C1 segment of cervical spinal cord (tissue), 14 donors: Measurements from ENCODE around the gene KCNH5.
"Not testable (repeated sequence)": the region's sequence is repeated elsewhere in the genome, so short reads cannot be mapped to it uniquely, and the experiment has no call there.

Experiments used
- DNase-seq, 14 donors: peaks; one replicate each; lab custom pipeline; 2025; lab: John Stamatoyannopoulos, UW

Gene KCNH5

DNA sequence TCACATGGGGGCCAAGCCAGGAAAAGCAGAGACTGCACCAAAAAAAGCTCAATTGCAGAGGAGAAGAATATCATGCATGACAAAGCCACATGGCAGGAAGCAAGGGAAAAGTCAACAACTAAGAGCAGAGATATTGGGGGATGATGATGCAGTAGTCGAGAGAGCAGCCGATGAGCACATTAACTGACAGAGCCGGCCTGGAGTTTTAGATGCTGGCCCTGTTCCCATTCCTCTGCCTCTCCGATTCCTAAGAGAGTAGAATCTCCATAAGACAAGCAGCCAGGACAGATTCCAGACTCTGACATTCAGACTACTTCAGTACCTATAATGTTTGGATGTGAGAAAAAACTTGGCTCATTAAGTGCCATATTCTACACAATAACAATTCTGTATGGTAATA lies 155.9 kb downstream of the KCNH5 start:
- DNase-seq = no peak

DNA sequence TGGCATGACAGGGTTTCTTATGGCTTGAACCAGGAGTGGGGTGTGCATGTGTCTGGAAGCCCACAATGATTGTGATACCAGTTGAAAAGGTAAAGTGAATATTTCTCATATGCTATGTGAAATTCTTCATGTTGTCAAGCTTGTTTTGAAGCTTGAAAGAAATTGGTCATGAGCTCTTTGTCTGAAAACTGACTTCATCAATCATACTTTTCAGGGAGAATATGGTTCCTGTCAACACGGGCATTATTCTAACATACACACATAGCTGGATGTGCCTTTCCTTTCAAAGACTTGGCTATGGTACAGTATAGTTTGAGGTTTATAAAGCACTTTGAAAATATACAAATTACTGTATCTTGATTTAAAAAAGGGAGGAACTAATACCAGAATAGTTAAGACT lies 158.8 kb downstream of the KCNH5 start:
- DNase-seq = no peak

DNA sequence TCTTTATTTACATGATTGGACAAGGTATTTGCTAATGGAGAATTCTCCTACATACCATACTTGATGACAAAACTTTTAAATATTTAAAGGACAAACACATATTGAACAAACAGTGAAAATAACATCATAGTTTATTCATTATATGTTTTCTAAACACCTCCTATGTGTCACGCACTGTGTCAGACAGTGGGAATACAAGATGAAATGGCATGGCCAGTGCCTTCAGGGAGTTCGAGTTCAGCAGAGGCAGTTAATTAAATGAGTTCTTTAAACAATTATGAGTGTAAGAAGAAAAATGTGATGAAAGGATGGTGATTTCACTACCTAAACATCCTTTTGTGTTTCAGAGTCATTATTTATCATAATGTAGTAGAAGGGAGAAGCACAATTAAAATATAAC lies 159.8 kb downstream of the KCNH5 start:
- DNase-seq = no peak

DNA sequence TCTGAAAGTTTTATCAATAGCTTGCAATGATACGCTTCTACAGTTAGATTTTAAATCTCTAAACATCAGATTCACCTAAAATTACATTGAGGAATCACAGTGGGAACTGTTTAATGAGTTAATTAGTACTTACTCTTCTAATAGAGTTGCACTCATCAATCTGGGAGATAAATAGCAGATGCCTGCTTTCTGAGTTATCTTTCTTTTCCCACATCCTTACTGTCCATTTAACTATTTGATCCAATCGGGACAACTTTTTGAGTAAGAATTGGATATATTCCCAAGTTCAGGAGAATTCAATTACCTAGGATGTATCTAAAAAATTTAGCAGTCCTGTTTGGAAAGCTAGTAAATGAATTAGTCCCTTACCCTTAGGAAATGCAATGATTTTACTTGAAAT lies 162.3 kb downstream of the KCNH5 start:
- no peak for DNase-seq

DNA sequence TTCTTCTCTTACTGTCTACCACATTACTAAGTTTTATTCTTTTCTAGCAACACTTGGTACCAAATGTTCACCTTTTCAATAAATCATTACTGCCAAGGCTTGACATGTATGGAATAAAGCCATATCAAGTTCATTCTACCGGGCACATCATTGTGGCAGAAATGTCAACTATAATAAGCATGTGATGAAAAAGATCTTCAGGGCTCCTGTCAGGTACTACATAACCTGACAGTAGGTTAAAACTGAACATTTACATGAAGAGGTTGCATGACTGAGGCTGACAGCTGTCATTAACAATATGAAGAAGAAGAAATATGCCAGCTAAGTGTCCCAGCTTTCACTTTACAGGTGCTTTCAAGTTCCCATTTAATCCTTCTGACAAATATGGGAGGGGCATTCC lies 178.9 kb downstream of the KCNH5 start:
- DNase-seq = no peak

DNA sequence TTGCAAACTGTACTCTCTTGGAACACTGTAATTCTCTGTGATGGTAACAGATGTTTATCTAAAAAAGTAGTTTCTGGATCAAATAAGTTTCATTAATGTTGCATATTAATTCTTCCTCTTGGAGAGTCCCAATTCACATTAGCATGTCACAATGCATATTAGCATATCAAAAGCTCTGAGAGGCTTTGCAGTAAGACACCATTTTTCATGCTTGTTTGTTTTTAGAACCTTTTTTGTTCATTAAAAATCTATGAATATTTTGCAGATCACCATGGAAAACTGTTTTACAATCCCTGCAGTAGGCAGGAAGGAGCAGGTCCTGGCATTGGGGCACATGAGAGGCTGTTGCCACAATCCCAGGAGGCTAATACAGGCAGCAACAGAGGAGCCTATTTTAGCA lies 180.7 kb downstream of the KCNH5 start:
- no peak for DNase-seq

DNA sequence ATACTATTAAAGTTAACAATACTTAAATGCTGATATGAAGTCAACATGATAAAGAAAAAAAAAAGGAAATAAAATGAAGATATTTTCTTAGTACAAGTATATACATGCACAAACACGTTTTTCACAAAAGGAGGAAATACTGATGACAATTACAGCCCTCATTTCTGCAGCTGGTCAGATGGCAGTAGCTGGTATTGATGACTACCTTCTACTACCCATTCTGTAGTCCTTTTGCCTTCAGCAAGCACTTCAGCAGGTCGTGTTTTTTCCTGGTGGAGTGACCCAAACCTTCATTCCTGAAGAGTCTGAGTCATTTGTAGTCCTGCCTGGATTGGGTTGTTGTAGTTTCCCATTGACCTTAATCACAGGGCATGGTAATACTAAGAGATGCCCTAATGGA lies 187.2 kb downstream of the KCNH5 start:
- not testable (repeated sequence) for DNase-seq

DNA sequence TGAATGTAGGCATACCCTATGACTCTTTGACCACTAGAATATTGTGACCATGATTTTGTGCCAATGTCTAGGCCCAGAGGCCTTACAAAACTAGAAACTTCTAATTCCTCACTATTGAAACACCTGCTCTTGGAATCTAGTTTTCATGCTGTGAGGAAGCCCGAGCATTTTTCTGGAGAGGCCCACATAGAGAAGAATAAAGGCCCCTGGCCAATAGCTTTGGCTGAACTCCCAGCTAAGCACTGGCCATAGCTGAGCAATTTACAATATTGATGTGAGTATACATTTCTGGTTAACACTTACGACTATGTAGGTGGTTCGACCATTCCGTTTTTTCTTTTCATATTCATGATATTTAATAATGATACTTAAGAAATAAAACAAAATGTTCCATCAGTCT lies 190.3 kb downstream of the KCNH5 start:
- DNase-seq = no peak

DNA sequence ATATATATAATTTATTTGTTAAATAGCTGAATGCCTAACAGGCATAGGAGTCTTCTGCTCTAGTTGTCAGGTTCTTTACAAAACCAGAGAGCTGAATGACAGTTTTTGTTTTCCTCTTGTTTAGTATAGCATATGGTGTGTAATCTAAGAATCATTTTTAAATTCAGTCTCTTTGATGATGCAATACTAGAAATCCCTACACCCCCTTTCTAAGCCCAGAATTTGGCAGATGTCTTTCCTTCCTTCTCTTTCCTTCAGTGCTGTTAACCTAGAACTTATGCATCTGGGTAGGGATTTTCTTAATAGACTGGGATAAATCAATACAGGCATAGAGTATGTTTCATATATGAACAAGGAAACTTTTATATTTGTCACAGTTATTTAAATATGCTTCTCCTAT lies 198.1 kb downstream of the KCNH5 start:
- no peak for DNase-seq

DNA sequence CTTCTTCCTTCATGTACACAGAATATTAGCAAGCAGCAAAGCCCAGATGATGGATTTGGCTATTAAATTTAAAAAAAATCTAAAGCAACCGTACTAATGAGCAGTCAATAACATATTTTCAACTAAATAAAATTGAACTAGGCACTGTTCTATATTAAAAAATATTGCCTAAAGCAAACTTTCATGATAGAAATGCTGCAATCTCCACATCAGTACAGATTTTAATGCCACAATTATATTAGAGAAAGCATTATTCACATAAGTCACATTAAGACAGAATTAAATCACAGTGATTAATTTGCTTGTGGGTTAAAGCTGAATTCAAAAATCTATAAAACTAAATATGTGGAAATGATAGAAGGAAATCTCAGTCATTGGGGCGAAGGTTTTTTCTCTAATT lies 200.7 kb downstream of the KCNH5 start:
- DNase-seq = no peak

DNA sequence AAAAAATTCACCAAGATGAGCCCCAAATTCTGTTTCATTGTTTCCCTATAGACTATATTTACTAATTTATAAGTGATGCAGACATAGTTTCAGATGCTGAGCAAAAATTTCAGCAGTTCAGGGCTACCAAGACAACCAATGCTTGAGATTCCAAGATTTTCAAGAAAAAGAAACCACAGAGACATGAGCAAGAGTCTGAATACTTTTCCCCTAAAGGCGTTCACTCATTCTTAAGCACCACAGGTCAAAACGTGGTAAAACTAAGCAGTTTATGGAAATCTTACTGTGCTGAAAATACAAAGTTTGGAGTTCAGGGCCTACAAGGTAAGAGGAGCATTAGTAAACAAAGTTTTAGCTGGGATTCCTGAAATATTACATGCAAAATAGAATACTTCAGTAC lies 221.2 kb downstream of the KCNH5 start:
- no peak for DNase-seq

DNA sequence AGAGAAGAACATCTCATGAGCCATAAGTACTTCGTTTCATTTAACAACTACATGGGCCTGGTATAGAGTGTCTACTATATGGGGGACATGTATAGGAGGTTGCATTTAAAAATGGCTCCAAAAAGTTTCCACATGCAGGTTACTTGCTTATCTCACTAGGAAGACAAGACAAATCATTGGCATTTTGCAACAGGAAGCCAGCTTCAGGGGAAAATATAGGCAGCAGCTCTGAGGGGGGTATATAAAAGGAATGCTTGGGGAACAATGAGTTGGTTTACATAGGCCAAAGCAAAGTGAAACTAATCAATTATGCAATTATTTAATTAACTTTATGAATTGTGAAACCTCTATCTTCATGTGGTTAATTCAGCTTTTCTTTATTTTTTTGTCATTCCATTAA lies 225.3 kb downstream of the KCNH5 start:
- no peak for DNase-seq

DNA sequence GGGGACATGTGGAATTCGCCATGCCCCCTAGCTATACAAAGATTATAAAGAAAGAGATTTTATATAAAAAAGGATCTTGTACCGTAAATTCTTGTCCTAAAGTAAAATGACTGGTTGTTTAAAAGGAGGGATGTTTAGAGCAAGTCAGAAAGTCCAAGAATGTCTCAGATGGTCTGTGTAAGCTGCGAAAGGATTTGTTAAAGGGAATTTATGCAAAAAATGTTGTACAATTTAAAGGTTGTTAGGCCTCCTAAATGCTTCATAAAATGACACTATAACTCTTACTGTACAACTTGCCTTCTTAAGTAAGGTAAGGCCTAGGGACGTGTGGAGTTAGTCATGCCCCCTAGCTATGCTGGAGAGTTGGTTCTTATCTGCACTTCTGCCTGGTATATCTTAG lies 237.6 kb downstream of the KCNH5 start:
- no peak for DNase-seq

DNA sequence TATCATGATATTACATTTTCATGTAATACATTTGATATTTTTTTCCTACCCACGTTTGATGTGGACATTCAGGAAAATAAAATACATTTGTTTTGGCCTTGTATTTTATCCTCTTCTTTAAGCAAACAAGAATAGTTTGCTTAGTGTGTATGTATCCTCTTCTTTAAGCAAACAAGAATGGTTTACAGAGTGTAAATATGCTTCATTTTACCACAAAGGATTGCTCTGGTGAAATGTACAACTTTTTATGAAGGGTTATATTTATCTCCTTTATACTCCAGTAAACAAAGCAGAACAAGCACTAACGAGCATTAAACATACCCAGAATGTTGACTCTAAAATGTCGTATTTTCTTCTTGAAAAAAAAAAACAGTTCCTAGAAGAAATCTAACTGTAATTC lies 244.7 kb downstream of the KCNH5 start:
- no peak for DNase-seq

DNA sequence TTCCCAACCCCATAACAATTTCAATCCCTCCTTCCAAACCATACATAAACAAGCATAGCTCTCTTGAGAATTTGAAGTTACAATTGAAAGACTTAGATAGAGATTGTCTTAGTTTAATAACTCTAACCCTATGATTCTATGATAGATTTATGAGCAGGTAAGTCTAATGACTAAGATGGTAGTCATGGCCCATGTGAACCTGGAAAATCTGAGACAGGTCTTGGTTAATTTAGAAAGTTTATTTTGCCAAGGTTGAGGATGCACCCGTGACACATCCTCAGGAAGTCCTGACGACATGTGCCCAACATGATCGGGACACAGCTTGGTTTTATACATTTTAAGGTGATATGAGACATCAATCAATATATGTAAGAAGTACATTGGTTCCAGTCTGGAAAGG lies 248.8 kb downstream of the KCNH5 start:
- no peak for DNase-seq

DNA sequence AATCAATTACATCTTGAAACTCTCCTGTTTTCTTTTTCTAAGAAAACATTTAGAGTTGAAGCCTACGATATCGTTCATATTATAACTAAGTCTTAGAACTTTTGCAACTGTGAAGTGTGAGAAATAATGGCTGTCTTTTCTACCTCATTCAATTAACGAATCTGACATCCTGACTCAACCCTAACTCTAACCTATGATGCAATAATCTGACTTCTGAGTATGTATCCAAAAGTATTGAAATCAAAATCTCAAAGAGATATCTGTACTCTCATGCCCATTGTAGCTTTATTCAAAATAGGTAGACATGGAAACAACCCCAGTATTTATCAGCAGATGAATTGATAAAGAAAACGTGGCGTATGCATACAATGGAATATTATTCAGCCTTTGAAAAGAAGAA lies 252.7 kb downstream of the KCNH5 start:
- no peak for DNase-seq

DNA sequence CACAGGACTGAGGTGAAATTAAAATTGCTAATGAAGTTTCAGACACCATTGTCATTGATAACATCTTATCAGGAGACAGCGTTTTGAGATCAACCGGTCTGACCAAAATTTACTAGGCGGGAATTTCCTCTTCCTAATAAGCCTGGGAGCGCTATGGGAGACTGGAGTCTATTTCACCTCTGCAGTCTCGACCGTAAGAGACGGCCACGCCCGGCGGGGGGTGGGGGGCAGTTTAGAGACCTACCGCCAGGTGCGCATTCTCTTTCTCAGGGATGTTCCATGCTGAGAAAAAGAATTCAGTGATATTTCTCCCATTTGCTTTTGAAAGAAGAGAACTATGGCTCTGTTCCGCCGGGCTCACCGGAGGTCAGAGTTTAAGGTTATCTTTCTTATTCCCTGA lies 263.9 kb downstream of the KCNH5 start:
- DNase-seq = not testable (repeated sequence)

DNA sequence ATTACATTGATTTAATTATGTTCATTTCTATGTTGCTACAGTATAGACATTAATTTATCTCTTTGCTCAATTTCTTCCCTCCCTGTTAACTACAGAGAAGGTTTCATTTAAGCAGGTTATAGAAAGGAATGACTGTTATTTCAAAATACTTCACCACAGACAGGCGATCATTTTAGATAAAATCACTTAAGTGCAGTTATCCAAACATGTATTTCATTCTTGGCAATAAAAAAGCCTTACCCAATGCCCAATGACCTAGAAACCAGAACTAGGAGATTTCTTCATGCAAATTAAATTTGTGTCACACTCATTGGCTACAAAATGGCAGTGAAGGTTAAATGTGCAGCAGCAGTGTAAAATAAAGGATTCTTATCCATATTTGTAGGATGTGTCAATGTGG lies 266.4 kb downstream of the KCNH5 start:
- no peak for DNase-seq

DNA sequence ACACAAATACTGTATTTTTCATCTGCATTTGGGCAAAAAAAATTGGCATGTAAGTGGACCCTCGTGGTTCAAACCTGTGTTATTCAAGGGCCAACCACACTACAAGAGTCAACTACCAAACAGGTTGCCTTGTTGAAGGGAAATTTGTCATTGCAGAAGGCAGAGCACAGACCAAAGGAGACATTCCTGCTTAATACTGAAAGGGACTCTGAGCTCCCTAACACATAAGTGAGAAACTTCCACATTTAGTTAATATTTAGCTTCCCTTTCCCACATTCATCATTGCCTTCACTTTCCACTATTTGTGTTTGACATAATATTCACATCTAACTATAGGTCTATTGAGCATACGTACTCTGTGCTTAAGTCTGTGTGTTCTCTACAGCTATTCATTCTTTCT lies 266.9 kb downstream of the KCNH5 start:
- DNase-seq = no peak

DNA sequence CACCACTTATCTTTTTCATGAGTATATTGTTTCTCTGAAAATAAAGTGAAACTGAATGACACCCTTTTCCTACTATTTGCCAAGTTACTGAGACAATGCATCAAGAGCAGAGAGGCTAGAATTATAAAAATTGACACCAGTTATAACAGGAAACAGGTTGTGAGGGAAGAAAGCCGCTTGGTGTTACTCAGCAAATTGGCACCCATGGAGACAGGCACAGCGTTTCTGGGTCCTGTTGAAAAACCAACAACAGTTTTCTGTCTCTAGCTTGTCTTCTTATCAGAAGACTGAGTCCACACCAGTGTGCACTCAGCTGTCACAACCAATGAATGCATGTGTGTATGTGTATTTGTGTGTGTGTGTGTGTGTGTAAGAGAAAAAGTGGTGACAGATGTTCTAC lies 267.7 kb downstream of the KCNH5 start:
- DNase-seq = no peak

DNA sequence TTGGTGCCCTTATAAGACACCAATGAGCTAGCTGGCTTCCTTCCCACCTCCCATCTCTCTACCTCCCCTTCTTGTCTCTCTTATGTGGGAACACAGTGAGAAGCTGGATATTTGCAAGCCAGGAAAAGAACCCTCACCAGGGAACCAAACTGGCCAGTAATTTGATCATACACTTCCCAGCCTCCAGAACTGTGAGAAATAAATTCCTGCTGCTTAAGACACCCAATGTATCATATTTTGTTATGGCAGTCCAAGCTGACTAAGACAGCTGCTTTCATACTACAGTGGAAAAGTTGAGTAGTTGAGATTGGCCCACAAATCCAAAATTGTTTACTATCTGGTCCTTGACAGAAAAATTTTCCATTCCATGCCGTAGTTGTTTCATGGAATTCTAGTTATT lies 269.0 kb downstream of the KCNH5 start:
- no peak for DNase-seq

DNA sequence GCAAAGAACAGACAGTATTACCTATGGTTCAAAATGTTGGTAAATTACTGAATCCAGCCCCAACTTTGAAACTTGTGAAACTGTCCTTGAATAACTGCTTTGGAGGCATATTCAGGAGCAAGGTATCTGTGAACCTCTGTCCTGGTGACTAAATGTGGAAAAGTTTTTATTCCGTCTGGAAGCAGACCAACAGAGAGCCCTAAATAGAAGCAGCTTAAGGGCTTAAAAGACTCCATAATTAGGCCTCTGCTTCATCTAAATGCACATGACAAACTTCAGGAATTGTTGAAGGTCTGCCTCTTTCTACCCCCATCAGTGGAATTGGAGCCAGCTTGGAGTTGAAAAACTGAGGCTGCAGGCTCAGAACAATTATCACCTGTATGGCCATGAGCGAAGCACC lies 276.5 kb downstream of the KCNH5 start:
- no peak for DNase-seq

DNA sequence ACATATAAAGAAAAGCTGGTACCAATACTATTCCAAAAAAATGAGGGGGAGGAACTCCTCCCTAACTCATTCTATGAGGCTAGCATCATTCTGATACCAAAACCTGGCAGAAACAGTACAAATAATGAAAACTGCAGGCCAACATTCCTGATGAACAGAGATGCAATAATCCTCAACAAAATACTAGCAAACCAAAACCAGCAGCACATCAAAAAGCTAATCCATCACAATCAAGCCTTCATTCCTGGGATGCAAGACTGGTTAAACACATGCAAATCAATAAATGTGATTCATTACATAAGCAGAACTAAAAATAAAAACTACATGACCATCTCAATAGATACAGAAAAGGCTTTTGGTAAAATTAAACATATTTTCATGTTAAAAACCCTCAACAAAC lies 281.3 kb downstream of the KCNH5 start:
- no peak for DNase-seq

DNA sequence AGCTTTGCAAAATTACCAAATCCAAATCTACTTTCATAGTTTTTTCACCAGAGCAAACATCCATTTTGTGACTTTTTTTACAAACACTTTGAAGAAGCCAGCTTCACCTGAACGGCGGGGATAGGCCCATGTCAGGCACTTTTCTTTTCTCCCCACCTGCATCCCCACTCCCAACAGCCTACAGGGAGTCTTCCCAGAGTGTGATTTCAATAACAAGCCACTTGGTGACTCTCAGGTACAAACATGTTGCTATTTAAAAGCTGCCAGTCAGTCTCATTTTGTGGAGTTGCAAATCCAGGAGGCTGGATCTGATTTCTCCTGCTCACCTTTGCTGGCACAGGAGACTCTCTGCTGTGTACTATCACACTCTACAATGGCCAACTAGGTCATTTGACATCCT lies 285.5 kb downstream of the KCNH5 start:
- no peak for DNase-seq

DNA sequence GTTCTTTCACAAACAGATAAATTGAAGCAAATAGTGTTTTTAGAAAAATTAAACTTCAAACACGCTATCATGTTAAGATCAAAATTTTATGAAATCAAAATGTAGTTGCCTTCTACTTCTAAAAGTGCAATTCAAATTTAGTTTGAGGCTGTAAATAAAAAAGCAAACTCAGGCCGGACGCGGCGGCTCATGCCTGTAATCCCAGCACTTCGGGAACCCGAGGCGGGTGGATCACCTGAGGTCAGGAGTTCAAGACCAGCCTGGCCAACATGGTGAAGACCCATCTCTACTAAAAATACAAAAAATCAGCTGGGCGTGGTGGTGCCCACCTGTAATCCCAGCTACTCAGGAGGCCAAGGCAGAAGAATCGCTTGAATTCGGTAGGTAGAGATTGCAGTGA lies 298.4 kb downstream of the KCNH5 start:
- not testable (repeated sequence) for DNase-seq
